Stimulated activated CD4-positive, alpha-beta T cell treated with anti-CD3 and anti-CD28 coated beads, Interleukin-15, amount 100 ng/mL, for 48 hours (primary cell): ENCODE data around the gene IGSF9B.

Experiments
- DNase-seq, 2 donors: peaks; one replicate each; pipeline ENCODE4 v3.0.0-alpha.2; 2020; ENCODE audit warnings: low read depth in 2 of 2

The IGSF9B gene

DNA sequence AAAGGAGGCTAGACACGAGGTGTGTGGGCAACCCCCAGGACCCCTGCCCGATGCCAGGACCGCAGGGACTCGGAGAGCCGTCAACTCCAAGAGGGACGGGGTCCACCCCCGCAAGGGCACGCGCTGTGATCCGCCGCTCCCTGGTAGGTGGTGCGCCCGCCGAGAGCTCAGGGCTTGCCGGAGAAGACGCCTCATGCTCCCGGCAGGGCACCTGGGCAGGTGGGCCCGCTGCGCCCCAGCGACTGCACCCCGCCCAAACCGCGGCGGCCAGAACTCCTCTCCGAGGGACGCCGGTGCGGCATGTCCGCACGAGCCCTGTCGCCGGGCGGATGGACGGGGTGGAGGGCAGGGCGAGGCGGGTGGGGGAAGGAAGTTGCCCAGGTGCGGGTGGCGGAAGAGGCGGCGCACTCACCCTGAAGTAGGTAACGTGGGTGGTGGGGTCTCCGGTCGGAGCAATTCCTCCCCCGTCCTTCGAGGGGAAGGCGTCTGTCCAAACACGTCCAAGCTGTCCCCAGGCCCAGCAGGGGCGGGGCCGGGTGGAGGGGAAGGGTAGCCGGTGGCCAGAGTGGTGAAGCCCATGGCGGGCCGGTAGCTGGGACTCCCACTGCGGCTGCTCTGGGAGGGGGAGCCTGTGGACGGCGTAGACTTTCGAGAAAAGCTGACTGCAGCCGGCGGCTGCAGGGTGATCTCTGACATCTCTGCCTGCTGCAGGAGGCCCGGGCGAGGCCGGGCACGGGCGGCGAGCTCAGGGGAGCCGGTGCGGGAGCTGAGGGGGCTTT, 37.2 kb downstream of the IGSF9B start:
- no peak for DNase-seq

DNA sequence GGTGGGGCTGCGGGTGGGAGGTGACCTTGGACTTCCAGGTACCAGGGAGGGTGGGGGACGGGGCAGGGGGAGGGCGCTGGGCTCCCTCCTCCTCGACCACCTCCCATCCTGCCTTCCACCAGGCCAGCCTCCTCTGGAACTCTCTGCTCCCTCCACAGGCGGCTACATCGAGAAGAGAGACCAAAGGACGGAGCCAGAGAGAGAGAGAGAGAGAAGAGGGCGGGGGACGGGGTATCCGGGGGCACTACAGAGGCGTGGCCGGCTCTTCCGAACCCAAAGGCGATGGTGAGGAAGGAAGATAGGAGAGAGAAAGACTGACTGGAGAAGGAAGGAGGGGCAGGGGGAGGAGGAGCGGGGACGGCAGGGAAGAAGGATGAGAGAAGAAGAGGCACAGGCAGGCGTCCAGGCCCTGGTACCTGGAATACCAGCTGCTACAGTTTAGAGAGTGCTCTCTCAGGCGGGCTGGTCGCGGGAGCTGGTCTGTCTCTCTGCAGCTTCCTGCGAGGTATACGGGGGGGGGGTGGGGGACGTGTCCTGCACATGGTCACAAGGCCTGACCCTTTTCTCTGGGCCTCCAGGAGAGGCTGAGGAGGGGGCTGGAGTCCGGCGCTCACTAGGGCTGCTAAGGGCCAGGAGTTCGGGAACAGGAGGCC, 38.0 kb downstream of the IGSF9B start:
- DNase-seq, result no peak

DNA sequence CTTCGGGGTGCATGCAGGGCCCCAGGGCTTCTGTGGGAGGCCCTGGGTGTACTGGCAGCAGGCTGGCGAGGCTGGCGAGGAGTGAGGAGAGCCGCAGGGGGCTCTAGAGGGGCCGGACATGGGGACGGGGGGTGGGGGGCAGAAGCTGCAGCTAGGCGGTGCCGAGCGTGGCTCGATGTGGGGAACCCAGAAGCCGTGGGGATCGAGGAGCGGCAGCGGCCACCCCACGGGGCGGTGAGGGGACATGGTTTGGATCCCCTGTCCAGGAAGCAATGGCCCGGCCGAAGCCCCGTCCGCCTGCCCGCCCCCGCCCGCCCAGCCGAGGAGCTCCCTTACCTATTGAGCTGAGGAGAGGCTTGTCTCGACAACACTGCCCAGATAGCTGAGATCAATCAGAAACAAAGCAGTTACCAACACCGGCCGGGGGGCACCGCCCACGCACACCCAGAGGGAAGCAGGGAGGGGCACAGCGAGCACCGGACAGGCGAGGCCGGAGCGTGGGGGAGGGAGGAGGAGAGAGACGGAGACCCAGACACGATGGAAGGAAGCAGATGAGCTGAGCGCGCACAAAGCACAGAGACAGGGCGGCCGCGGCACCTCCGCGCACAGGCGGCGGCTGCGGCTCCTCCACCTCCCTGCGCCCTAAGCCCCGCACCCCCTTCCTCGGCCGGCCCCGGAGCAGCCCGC, 38.7 kb downstream of the IGSF9B start:
- DNase-seq, result no peak

DNA sequence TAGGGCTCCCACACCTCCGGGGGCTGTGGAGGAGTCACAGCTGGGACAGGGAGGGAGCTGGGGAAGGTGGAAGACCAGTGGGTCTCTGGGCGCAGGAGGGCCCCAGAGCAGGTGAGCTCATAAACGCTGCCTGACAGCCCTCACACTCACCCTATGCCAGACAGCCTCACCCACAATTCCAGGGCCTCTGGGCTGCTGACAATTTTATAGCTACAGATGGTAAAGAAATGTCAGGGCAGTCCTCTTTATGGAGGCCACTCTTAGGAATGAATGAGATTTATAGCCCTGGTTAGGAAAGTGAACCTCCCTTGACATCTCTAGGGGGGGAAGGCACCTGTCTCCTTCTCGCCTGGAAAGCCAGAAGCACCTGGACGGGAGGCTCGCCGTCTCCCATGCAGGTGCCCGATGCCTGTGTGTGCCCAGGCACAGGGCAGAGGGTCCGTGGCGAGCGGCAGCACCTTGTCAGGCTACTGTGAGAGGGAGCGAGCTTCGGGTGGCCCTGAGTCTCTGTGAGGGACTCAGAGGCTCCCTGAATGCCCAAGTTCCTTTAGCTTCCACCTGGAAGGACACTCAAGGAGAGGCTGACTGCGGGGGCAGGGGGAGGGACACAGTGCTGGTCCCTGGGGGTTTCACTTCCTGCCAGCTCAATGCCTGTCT, 39.9 kb downstream of the IGSF9B start:
- no peak for DNase-seq

DNA sequence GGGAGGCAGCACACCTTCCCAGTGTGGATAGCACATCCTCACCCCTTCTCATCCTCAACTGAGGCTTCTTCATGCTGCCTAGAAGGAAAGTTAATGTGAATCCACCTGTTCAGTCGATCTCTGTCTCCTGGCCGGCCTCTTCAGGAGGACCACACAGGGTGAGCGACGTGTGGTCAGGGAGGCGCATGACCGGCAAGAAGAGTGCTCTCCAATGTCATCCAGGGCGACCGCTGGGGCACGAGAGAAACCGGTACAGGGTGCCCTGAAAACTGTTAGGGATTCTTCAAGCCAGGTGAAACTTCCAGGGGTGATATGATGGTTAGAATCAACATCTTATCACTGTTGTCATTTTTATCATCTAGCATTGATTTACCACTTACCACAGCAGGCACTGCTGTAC, 43.0 kb downstream of the IGSF9B start:
- no peak for DNase-seq

DNA sequence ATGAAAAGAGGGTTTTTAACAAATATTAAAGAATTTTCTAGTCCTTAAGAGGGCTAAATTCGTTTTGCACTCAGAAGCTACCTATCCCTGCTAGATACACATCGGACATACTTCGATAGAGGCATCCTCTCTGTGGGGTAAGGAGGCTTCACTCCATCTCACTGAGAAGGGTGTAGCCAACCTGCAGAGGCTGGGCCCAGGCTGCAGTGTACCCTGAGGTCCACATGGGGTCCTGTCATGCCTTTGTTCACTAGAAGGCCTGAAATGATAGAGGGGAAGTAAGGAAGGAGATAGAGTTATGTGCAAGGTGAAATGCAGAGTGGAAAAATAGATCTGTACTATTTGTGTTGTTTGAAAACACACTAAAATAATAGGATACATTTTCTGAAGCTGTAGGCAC, 45.6 kb downstream of the IGSF9B start:
- no peak for DNase-seq

DNA sequence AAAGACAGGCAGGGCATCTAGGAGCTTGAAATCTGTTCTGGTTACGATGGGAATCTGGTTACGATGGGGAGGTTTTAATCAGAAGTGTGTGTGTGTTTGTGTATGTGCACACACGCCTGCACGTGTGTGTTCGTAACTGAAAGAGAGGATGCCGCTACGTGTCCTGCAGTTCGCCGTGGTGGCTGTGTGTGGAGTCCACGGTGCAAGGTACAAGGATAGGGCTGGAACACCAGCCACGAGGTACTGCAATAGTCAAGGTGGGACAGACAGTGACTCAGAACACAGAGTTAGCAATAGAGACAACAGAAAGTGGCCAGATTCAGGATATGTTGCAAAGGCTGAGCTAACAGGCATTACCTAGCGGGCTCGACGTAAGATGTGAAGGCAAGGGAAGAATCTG, 46.7 kb downstream of the IGSF9B start:
- DNase-seq, result no peak

DNA sequence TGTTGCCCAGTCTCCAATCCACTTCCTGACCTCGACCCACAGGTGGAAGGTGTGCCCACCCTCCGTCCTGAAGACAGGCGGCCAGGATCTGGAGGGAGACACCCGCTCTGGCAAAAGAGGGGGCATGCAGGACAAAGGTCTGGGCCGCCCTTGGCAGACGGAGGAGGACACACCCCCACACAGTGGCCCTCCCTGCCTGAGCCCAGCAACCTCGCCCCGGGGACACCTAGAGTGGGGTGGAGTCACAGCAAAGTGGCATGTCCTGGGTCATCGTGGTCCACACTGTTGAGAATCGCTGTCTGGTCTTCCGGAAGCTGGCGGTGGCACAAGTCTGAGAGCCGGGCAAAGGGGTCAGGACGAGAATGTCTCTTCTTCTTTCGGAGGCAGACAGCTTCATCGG, 47.9 kb downstream of the IGSF9B start:
- DNase-seq, result no peak

DNA sequence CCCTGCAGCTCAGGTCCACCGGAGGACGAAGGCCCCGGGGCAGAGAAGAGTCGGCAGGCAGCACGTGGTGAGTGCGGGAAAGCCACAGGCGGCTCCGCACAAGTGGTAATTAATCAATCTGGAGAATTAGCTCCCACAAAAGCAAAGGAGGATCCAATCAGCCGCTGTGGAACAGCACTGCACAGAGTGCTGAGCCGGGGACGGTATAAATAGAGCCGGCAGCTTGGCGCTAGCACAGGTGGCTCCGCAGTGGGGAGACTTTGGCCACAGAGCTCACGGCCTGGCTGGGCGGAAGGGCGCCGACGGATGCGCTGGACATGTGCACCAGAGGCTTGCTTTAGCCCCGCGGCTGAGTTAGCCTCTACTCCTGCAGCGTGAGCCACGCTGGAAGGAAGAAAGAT, 48.9 kb downstream of the IGSF9B start:
- no peak for DNase-seq

DNA sequence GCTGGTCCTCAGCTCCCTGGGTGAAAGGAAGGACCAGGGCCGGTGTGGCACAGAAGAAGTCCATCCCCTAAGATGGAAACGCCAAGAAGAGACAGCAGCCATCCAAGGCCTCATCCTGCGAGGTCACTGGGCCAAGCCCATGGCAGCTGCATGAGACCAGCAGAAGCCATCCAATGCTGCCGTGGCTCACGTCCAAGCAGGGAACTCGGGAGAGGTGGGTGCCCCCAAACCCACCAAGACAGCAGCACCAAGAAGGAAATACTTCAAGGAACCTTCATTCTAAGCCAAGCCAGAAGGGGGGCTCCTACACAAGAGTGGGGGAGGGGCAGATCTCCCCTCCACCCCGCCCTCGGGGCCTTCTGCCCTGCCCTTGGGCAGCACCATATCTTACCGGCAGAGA, 49.6 kb downstream of the IGSF9B start:
- DNase-seq, result no peak

DNA sequence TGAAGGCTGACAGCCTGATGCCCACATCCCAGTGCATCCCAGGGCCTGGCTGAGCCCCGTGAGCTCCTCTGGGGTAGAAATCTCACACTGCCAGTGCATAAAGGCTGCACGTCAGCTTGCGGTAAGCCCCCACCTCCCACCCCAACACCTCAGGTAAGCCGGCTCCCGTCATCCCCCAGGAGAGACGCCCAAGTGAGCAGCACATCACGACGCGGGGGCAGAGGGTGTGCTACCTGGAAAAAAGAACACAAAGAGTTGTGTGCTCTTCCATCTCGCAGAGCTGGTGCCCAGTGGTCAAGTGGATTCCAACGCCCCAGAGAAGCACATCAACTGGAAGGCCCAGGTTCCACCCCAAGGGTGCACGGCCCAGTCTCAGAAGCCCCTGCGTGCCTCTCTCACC, 50.0 kb downstream of the IGSF9B start:
- no peak for DNase-seq

DNA sequence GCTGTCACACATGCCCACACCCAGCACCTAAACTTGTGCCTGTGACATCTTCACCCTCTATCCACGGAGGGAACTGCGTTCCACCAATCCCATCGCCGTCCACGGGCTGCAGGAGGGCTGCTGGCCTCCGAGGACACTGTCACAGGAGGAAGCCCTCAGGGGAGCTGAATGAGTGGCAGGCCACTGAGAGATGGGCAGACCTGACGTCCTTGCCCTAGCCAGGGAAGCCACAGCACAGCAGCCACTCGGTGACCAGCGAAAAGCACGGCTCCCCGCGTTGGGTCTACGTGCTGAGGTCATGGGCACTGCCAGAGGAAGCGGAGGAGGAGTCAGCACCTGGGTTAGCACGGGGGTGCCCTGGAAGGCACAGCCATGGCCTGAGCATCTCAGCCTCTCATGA, 50.5 kb downstream of the IGSF9B start:
- DNase-seq, result no peak

DNA sequence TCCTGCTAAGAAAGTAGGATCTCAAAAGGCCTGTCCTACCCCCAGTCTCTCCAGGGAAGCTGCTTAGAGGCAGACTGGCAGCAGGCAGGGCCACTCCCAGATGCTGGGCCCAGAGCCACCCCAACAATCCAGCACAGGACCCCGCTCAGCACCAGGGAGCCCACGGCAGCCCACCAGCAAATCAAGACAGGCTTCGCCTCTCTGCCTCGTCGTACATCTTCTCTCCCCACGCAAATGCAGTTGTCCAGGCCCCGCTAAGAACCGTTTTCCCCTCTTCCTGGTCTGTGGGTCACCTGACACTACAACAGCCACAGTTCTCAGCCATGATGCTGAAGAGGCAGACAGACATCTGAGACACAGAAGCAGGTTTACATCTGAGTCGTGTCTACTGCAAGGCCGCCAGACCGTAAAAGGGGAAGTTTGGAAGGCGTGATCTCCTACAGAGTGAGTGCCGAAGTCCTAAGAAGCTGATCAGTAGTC, 51.1 kb downstream of the IGSF9B start:
- DNase-seq, result no peak

DNA sequence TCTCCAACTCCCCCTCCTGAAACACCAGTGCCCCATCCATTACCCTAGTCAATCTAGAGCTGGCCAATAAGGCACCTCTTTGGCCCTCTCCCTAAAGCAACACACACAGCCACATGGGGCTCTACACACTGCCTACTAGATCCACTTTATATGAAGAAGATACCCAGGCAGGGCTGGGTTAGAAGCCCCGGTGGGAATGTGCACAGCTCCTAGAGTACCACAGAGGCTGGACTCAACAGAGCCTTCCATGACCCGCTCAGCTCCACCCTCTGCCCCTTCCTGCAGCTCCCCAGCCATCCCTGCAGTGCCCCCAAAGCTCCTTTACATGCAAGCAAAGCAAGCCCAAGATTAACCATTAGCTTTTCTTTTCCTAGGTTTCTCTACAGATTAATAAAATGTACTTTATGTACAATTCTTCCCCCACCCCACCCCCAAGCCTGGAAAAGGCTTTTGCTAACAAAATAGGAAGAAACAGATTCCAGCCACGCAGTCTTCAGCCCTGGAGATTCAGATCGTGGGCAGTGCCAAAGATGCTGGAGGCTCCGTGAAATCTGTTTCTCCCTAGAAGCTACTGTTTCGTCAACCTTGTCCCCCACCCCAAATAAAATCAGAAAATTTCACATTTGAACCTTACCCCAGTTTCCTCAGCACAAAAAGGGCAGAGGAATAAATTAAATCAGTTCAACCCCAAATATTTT, 51.8 kb downstream of the IGSF9B start:
- no peak for DNase-seq

DNA sequence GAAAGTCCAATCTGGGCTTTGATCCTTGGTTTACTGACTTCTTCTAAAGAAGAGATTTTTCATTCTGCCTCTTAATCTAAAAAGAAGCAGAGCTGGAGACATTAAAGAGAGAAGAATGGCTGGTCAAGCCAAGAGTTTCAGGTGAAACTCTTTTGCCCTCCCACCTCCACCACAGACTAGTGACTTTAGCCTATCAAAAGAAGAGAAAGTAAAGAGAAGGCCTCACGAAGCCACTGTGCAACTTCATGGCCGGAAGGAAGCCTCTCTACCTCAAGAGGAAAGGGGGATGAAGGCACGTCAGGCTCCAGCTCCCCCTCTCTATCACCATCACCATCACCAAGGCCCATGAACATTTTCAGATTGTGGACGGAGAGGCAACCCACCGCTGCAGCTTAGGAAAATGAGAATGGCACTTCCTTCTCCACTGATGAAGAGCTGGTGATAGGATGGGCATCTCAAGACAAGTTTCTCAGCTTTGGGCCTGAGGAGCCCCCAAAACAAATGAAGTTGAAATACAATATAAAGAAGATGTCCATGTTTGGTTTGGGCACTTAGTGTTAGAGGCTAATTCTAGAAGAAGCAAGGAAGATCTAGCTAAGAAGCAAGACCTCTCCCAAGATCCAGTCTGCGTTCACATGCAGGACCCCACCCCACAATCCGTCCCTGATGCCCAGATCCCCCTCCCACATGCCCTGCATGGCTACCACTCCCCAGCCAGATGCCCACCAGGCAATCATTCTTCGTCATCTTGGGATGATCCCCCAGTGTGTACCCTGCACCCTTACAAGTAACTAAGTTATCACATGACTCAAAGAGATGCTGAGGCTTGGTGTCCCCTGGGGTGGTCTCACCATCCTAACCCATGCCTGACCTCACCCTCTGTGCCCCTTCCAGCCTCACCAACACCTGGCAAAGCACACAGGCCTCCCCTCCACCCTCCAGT, 52.6 kb downstream of the IGSF9B start:
- no peak for DNase-seq

DNA sequence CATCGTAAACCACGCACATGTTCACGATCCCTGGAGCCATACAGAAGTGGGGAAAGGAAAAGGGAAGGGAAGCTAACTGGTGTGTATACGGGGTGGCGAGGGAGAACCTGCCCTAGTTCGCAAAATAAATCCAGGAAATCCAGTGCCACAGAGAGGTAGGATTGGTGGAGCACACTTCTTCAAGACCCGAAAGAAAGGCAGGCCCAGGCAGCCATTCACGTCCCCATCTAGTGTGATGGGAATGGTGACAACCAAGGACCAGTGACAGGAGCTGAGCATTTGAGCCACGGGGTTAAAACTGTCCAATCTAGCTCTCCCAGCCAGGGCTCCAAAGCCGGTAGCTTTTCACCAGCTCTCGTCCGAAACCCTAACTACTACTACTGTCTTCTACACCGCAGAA, 53.7 kb downstream of the IGSF9B start:
- DNase-seq, result no peak

DNA sequence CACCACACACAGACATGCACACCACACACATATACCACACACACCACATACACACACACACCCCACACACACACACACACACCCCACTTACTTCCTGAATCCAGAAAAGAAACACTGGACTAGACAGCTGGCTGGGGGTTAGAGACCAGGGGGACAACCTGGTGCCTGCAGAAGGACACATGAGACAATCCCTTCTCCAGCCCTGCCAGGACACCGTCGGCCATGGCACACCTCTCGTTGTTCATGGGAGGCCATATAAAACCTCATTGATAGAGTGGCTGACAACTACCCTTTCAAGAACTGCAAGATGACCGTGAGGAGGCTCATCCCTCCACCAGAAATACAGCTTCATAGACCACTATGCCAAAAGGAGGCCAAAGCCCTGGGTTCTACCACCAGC, 54.3 kb downstream of the IGSF9B start:
- DNase-seq, result no peak

DNA sequence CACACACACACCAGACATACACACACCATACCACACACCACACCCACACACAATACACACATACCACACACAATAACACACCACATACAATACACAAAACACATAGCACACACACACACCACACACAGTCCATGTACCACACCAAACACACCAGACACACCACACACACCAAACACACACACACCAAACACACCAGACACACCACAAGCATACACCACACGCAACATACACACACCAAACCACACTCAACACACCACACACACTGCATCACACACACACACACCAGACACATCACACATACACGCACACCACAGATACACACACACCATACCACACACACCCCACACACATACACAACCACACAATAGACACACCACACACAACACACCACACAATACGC, 54.8 kb downstream of the IGSF9B start:
- DNase-seq, result no peak

DNA sequence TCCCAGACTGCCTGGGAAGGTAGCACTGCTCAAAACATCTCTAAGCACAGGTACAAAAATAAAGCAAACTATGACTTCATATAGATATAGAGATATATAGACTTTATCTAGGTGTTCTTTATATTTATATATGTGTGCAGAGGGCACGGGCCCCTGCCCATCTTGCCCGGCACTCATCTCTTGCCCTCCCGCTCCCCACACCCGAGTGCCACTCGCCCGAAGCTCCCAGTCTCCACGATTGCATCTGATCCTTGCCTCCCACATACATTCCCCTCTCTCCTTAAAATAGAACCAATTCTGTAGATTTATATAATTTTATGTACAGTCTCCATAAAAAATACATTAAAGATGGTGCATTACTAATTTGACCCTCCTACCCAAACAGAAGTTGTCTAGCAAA, 55.5 kb downstream of the IGSF9B start:
- DNase-seq, result no peak
